NCI-H2029 (cell line): ENCODE measurements around the gene SUMO2.
"Not testable (repeated sequence)": the region's sequence is repeated elsewhere in the genome, so short reads cannot be mapped to it uniquely, and the experiment has no call there.

Experiments
- DNase-seq: peaks from one replicate; lab custom pipeline; 2025; lab: John Stamatoyannopoulos, UW

SUMO2 gene

GRCh38 chr17:75181608-75182318 is 996 bp downstream of the SUMO2 start:
- no peak for DNase-seq

DNA sequence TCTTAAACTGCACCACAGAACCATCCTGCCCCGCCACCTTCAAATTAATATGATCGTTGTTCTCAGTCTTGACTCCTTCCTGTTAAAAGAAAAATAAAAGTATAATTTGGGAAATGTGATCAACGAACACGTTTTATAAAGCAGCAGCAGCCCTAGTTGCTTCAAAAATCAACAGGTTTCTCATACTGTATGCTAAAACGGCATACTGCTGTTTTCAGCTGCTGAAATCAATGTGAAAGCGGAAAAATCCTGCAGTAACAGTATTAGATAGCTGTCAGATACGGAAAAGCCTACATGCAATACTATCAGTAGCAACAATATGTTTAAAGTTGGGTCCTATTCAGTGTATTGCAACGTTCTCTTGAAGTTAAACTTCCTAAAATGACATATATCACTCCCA is 1.6 kb downstream of the SUMO2 start:
- DNase-seq = no peak

- no peak for DNase-seq
These were observed 4.3 kb downstream of the SUMO2 start for GRCh38 chr17:75178453-75178852.

GRCh38 chr17:75176625-75177024 is 6.1 kb downstream of the SUMO2 start:
- no peak for DNase-seq

DNA sequence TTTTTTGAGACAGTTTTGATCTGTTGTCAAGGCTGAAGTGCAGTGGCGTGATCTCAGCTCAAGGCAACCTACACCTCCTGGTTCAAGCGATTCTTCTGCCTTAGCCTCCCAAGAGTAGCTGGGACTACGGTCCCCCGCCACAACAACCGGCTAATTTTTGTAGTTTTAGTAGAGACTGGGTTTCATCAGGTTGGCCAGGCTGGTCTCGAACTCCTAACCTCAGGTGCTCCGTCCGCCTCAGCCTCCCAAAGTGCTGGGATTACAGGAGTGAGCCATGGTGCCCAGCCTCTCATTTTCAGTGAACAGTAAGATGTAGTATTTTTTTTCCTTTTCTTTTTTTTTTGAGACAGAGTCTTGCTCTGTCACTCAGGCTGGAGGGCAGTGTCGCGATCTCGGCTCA is 7.8 kb downstream of the SUMO2 start:
- no peak for DNase-seq

DNA sequence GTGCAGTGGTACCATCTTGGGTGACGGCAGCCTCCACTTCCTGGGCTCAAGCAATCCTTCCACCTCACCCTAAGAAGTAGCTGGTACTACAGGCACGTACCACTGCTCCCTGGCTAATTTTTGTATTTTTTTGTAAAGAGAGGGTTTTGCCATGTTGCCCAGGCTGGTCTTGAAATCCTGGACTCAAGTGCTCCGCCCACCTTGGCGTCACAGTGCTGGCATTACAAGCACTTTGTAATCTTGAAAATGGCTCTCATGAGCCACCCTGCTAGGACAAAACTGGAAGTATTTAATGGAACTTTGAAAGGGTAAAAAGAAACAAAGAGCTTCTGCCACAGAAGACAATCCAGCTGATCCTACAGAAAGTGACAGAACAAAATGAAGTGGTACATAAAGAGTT is 9.2 kb downstream of the SUMO2 start:
- DNase-seq = no peak

GRCh38 chr17:75168998-75169397 is 13.8 kb downstream of the SUMO2 start:
- DNase-seq = no peak

DNA sequence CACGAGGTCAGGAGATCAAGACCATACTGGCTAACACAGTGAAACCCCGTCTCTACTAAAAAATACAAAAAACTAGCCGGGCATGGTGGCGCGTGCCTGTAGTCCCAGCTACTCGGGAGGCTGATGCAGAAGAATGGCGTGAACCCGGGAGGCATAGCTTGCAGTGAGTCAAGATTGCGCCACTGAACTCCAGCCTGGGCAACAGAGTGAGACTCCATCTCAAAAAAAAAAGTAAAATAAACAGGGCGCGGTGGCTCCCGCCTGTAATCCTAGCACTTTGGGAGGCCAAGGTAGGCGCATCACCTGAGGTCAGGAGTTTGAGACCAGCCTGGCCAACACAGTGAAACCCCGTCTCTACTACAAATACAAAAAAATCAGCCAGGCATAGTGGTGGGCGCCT is 18.2 kb downstream of the SUMO2 start:
- not testable (repeated sequence) for DNase-seq

- no peak for DNase-seq
These were observed 19.7 kb downstream of the SUMO2 start for GRCh38 chr17:75163074-75163473.

- no peak for DNase-seq
These were observed 22.5 kb downstream of the SUMO2 start for GRCh38 chr17:75160211-75160610.

GRCh38 chr17:75159196-75160031 is 23.3 kb downstream of the SUMO2 start:
- DNase-seq = no peak

GRCh38 chr17:75158480-75158879 is 24.3 kb downstream of the SUMO2 start:
- not testable (repeated sequence) for DNase-seq

- no peak for DNase-seq
These were observed 27.6 kb downstream of the SUMO2 start for GRCh38 chr17:75155191-75155601.

DNA sequence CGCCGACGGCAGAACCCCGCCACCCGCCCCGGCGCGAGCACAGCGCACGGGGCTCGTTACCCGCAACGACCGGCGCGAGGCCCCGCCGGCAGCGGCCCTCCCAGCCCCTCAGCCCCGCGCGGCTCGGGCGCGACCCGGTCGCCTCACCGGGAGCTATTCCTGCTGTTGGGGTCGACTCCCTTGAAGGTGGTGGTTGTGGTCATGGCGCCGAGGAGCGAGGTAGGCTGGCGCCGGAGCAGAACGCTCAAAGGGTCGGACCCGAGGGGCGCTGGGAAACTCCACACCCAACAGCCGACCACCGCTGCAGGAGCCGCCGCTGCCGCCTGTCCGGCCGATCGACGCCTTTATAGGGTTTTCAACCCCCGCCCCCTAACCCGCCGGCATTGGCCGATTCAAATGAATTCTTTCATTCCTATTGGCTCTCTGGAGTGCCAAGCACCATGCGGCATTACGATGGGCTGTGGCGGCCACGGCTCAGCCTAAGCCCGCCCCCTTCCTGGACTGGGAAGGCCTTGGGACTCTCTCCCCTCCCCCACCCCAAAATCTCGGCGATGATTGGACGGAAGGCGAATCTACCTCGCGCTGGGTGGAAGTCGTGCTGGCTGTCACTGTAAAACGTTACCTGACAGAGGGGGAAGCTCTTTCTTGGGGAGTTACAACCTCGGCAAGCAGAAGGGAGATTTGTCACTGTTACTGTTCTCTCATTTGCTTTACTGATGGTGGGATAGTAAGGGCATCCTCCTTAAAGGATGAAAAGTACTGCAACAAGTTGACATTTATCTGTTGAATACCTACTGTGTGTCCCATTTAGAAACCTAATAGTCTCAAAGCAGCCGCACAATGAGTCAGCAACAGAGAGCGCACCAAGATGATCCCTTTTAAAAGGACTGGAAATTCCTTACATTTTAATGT is 28.3 kb downstream of the SUMO2 start, which contains the start of gene JPT1:
Gene JPT1 (minus strand): TSS at position 318 of the 912 bp plus-strand sequence. CDS start 115 bp downstream, at position 203.
- DNase-seq = peak; percentile 97

DNA sequence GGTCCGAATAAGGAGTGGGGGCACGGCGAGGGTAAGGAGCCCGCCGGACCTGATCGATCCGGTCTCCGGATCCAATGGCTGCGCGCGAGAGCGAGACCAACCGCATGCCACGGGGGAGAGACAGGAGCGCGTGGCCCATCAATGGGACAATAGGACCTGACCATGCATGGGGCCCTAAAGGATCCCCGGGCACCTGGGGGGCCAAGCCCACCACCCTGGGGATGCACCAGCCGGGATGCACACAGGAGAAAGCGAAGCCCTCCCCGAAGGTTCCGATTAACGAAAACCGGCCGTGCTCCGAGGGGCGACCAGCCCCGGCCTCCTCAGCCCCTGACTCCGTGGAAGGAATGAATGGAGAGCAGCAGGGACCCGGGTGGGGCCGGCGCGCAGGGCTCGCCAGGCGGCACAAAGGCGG is 29.0 kb downstream of the SUMO2 start:
- DNase-seq = no peak

DNA sequence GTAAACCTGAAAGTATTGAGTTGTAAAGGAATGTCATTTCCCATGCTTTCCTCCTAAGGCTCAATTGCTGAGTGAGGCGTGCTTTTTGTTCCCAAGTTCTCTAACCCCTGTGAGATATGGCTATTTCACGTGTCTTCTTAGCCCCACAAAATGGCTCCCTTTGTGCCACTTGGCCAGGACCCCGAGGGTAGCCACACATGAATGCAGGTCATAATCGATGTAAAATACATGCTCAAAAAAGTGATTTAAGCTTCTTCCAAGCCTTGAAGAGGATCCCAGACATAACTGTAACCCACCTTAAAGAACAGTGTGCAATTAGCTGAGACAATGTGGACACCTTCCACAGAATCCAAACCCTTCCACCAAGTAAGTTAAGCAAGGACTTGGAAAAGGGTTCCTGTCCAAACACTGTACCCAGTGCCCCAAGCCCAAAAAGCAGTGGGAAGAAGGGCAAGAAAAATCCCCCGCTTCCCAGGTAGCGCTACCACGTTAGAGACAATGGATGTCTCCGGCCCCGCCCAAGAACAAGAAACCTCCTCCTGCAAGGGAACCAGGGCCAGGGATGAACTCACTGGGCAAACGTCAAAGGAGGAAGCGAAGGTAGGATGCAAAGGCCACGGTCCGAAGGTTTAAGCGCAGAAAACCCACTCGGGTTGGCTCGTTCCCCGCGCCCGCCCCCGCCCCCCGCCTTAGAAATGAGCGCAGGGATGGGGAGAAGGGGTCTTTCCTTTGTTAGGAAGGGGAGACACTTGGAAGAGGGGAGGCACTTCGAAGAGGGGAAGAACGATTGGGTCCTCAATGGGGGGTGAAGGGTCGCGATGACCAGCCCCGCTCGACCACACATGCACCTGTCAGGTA is 29.6 kb downstream of the SUMO2 start:
- DNase-seq = peak; percentile 25

- no peak for DNase-seq
These were observed 30.2 kb downstream of the SUMO2 start for GRCh38 chr17:75152523-75152921.

DNA sequence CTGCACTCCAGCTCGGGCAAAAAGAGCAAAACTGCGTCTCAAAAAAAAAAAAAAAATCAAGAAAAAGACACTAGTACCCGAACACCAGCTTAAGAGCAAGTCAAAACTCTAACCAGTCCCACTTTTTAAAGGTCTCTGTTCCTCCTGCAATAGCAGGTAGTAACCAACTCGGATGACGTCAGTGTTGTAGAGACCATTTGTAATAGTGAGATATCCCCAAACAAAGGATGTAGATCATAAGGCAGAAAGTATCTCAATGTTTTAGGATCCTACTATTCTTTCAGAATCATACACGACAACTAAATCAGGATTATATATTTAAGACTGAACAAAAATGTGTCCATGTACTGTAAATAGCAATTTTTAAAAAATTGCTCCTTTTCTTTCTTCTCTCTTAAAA is 30.8 kb downstream of the SUMO2 start:
- DNase-seq = no peak

GRCh38 chr17:75147878-75148546 is 34.7 kb downstream of the SUMO2 start:
- DNase-seq = no peak

DNA sequence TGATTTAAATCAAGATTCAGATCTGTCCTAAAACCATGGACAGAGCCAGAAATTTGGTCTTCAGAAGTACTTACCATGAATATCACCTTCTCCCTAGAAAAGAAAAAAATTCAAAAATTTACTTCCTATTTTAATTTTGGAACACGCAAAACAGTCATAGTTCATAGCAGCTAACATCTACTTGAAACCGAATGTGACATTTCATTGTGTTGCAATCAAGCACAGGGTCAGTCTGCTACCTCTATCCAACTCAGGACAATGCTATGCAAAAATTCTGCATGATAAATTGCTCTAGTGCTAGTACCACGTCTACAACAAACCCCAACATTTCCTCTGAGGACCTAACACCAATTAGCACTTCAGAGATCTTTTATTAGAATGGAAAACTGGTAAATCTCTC is 36.2 kb downstream of the SUMO2 start:
- DNase-seq = no peak
